Measurements from ENCODE around the gene NFIC.

The NFIC gene

GRCh38 chr19:3367628-3368440 lies 1.5 kb downstream of the NFIC start:
- TF ChIP-seq ZBTB7A (IDR thresholded peaks at IDR 0.05; ENCODE audit: low read depth) (no peak), EP300 (IDR thresholded peaks at IDR 0.05; ENCODE audit: borderline replicate concordance) (no peak), REST (IDR thresholded peaks at IDR 0.05; ENCODE audit: low read depth) (no peak), YY1 (IDR thresholded peaks at IDR 0.05; ENCODE audit: low read depth) (no peak), EGR1 (IDR thresholded peaks at IDR 0.05) (no peak), CEBPB (IDR thresholded peaks at IDR 0.05) (no peak), NFIC (IDR thresholded peaks at IDR 0.05) (no peak)

- TF ChIP-seq CREB1 (IDR thresholded peaks at IDR 0.05; ENCODE audit: low read depth) (no peak), RAD21 (IDR thresholded peaks at IDR 0.05; ENCODE audit: low read depth) (no peak), REST (IDR thresholded peaks at IDR 0.05; ENCODE audit: low read depth) (no peak), MAX (IDR thresholded peaks at IDR 0.05) (no peak), YY1 (IDR thresholded peaks at IDR 0.05; ENCODE audit: low read depth) (no peak), EGR1 (IDR thresholded peaks at IDR 0.05) (no peak), CEBPB (IDR thresholded peaks at IDR 0.05) (no peak), FOXM1 (IDR thresholded peaks at IDR 0.05; ENCODE audit: borderline replicate concordance, low read depth) (no peak), TCF12 (IDR thresholded peaks at IDR 0.05; ENCODE audit: low read depth) (no peak), EP300 (IDR thresholded peaks at IDR 0.05; ENCODE audit: borderline replicate concordance) (no peak), TAF1 (IDR thresholded peaks at IDR 0.05; ENCODE audit: low read depth) (no peak), USF1 (IDR thresholded peaks at IDR 0.05) (no peak), NFIC (IDR thresholded peaks at IDR 0.05) (no peak), ZBTB7A (IDR thresholded peaks at IDR 0.05; ENCODE audit: low read depth) (no peak), TEAD4 (IDR thresholded peaks at IDR 0.05) (no peak)
Measured at GRCh38 chr19:3368441-3368795, 2.0 kb downstream of the NFIC start.

GRCh38 chr19:3368848-3369336 lies 2.5 kb downstream of the NFIC start:
- TF ChIP-seq CEBPB (IDR thresholded peaks at IDR 0.05) (no peak), TEAD4 (IDR thresholded peaks at IDR 0.05) (no peak), YY1 (IDR thresholded peaks at IDR 0.05; ENCODE audit: low read depth) (no peak), USF1 (IDR thresholded peaks at IDR 0.05) (no peak), REST (IDR thresholded peaks at IDR 0.05; ENCODE audit: low read depth) (no peak), CREB1 (IDR thresholded peaks at IDR 0.05; ENCODE audit: low read depth) (no peak), TCF12 (IDR thresholded peaks at IDR 0.05; ENCODE audit: low read depth) (no peak), ZBTB7A (IDR thresholded peaks at IDR 0.05; ENCODE audit: low read depth) (no peak), MAX (IDR thresholded peaks at IDR 0.05) (no peak), FOXM1 (IDR thresholded peaks at IDR 0.05; ENCODE audit: borderline replicate concordance, low read depth) (no peak), RAD21 (IDR thresholded peaks at IDR 0.05; ENCODE audit: low read depth) (no peak)

All from Ishikawa (cell line).